Measurements from ENCODE around the gene NBR1.

Gene NBR1

DNA sequence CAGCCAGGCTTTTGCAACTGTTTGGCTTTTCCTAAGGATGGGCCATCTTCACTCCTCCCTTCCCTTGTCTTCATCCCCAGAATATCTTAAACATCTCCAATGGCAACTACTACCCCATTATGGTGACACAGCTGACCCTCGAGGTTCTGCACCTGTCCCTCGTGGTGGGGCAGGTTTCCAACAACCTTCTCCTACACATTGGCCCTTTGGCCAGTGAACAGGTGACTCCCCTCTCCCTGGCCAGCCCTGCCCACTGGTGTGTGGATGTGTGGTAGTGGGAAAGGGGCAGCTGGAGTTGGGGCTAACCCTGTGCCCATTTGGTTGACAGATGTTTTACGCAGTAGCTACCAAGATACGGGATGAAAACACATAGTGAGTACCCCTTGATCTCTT is 45.4 kb downstream of the NBR1 start:
- H3K9me2 ChIP-seq (ENCODE audit: low read depth, low read length) = no peaks in the 10 kb centered on the region

DNA sequence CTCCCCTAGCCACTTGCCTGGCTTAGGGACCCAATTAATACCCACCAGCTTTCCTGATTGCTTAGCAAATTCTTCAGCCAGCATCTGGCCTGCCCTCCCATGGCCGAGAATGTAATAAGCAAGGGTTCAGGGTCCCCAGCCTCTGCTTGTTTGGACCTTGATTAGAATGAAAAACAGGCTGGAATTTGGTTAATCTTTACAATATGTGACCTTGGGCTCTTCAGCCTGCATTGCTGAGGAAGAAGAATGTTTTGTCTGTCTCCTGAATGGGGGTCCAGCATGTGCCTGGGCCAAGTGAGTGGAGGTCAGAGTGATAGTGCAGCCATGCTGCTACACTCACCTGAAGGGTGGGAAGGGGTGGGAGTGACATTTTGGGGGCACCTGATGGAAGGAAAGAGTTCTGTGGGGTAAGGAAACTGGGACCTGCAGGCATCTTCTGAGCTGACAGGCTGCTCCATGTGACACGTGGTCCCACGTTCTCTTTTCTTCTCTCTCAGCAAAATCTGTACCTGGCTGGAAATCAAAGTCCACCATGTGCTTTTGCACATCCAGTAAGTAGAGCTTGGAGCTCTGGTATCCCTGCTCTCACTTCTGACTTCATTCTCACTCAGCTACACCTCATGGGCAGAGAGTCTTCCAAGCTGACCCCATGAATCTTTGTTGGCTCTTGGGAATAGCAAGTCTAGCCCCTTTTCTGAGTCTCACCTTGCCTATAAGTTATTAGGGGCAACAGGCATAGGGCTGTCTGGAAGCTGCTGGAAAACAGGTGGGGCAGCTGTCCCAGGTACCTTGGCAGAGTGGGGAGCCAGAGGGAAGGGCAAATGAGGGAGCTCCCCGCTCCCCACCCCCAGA is 46.0 kb downstream of the NBR1 start:
- peaks cover 12% of the 10 kb centered on the region for H3K4me1 ChIP-seq (ENCODE audit: insufficient read depth, low read length, severe bottlenecking)
- no peak overlapping the region for H2AFZ ChIP-seq (ENCODE audit: low read length)

More for the DNA sequence above, 45.4 kb downstream of the NBR1 start:
- Histone ChIP-seq H3K27ac (ENCODE audit: low read depth, low read length, poor library complexity, severe bottlenecking) (no peak overlapping the region), H4K20me1 (ENCODE audit: insufficient read depth, low read length) (no peaks in the 10 kb centered on the region), H2AFZ (ENCODE audit: low read length) (no peak overlapping the region), H3K4me1 (ENCODE audit: insufficient read depth, low read length, severe bottlenecking) (peaks cover 14% of the 10 kb centered on the region), H3K27me3 (ENCODE audit: insufficient read depth, low read length) (no peaks in the 10 kb centered on the region), H3K36me3 (ENCODE audit: insufficient read depth, low read length) (no peaks in the 10 kb centered on the region), H3K9me3 (ENCODE audit: low read length) (no peaks in the 10 kb centered on the region), H3K9ac (ENCODE audit: low read length) (no peak overlapping the region), H3F3A (ENCODE audit: insufficient read depth, low read length) (no peaks in the 10 kb centered on the region), H3K79me2 (ENCODE audit: insufficient read depth, low read length) (no peaks in the 10 kb centered on the region), H3K4me3 (ENCODE audit: low read depth, low read length, poor library complexity, severe bottlenecking) (no peak overlapping the region), H3K4me2 (ENCODE audit: low read length) (no peak overlapping the region)
- TF ChIP-seq, protein P1, sequence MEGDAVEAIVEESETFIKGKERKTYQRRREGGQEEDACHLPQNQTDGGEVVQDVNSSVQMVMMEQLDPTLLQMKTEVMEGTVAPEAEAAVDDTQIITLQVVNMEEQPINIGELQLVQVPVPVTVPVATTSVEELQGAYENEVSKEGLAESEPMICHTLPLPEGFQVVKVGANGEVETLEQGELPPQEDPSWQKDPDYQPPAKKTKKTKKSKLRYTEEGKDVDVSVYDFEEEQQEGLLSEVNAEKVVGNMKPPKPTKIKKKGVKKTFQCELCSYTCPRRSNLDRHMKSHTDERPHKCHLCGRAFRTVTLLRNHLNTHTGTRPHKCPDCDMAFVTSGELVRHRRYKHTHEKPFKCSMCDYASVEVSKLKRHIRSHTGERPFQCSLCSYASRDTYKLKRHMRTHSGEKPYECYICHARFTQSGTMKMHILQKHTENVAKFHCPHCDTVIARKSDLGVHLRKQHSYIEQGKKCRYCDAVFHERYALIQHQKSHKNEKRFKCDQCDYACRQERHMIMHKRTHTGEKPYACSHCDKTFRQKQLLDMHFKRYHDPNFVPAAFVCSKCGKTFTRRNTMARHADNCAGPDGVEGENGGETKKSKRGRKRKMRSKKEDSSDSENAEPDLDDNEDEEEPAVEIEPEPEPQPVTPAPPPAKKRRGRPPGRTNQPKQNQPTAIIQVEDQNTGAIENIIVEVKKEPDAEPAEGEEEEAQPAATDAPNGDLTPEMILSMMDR (IDR thresholded peaks at IDR 0.05; ENCODE audit: low read length) = no peak
- TF ChIP-seq EZH2 (IDR thresholded peaks at IDR 0.05; ENCODE audit: borderline replicate concordance, low read length) = no peak

DNA sequence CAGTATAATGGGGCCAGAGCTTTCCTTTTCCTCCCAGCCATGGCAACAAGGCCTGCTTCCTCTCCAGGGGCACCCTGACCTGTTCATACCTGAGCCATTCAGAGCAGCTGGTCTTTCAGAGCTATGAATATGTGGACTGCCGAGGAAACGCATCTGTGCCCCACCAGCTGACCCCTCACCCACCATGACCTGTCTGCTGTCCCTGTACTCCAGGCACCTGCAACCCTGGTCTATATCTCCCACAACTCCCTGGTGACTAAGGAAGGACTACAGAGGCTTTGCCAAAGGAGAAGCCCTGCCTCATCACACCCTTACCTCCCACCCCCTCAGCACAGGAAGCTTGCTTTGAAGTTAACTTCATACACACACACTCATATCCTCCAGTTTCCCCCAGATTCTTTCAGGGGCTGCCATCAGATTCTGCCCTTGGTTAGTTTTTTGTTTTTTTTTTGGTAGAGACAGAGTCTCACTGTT is 46.6 kb downstream of the NBR1 start:
- Histone ChIP-seq H3K79me2 (ENCODE audit: insufficient read depth, low read length) (no peaks in the 10 kb centered on the region), H3K36me3 (ENCODE audit: insufficient read depth, low read length) (no peaks in the 10 kb centered on the region), H3K4me2 (ENCODE audit: low read length) (no peak overlapping the region), H2AFZ (ENCODE audit: low read length) (no peak overlapping the region), H3K9me2 (ENCODE audit: low read depth, low read length) (no peaks in the 10 kb centered on the region), H3K9ac (ENCODE audit: low read length) (no peak overlapping the region), H3K9me3 (ENCODE audit: low read length) (no peaks in the 10 kb centered on the region), H3K4me3 (ENCODE audit: low read depth, low read length, poor library complexity, severe bottlenecking) (no peak overlapping the region), H3F3A (ENCODE audit: insufficient read depth, low read length) (no peaks in the 10 kb centered on the region), H3K27me3 (ENCODE audit: insufficient read depth, low read length) (no peaks in the 10 kb centered on the region), H3K4me1 (ENCODE audit: insufficient read depth, low read length, severe bottlenecking) (peaks cover 5% of the 10 kb centered on the region), H4K20me1 (ENCODE audit: insufficient read depth, low read length) (no peaks in the 10 kb centered on the region), H3K27ac (ENCODE audit: low read depth, low read length, poor library complexity, severe bottlenecking) (no peak overlapping the region)
- TF ChIP-seq, protein P1 (IDR thresholded peaks at IDR 0.05; ENCODE audit: low read length) = no peak
- TF ChIP-seq EZH2 (IDR thresholded peaks at IDR 0.05; ENCODE audit: borderline replicate concordance, low read length) = no peak

More for the DNA sequence above, 46.0 kb downstream of the NBR1 start:
- Histone ChIP-seq H3K27me3 (ENCODE audit: insufficient read depth, low read length) (no peaks in the 10 kb centered on the region), H3K4me3 (ENCODE audit: low read depth, low read length, poor library complexity, severe bottlenecking) (no peak overlapping the region), H3K9me2 (ENCODE audit: low read depth, low read length) (no peaks in the 10 kb centered on the region), H3K36me3 (ENCODE audit: insufficient read depth, low read length) (no peaks in the 10 kb centered on the region), H3F3A (ENCODE audit: insufficient read depth, low read length) (no peaks in the 10 kb centered on the region), H4K20me1 (ENCODE audit: insufficient read depth, low read length) (no peaks in the 10 kb centered on the region), H3K27ac (ENCODE audit: low read depth, low read length, poor library complexity, severe bottlenecking) (no peak overlapping the region), H3K79me2 (ENCODE audit: insufficient read depth, low read length) (no peaks in the 10 kb centered on the region), H3K9ac (ENCODE audit: low read length) (no peak overlapping the region), H3K9me3 (ENCODE audit: low read length) (no peaks in the 10 kb centered on the region), H3K4me2 (ENCODE audit: low read length) (no peak overlapping the region)
- TF ChIP-seq, protein P1 (IDR thresholded peaks at IDR 0.05; ENCODE audit: low read length) = no peak
- no peak for TF ChIP-seq EZH2 (IDR thresholded peaks at IDR 0.05; ENCODE audit: borderline replicate concordance, low read length)

Measured in OCI-LY1 (cell line).